Measurements from ENCODE around the gene NDUFB2. TPM values are rescaled to one million over a fixed set of nuclear protein-coding genes. Genes with fewer than 3 reads are reported as not detected.

The NDUFB2 gene
- total RNA-seq, 1 experiment from 2014 or later: 180 TPM

- Histone ChIP-seq H3K79me2 (ENCODE audit: low read depth) (peaks cover 5% of the 10 kb centered on the region; the same call in 1 of the 2 replicates), H3K36me3 (ENCODE audit: low read depth) (no peaks in the 10 kb centered on the region), H3K27ac (peak overlapping the region; percentile 26; the same call in 1 of the 2 replicates), H3K9me3 (ENCODE audit: insufficient read depth, low read depth) (no peaks in the 10 kb centered on the region), H2AFZ (peak overlapping the region; percentile 94), H4K20me1 (ENCODE audit: insufficient read depth) (no peaks in the 10 kb centered on the region), H3K4me3 (peak overlapping the region; percentile 79), H3K4me2 (peak overlapping the region; percentile 93), H3K9me2 (ENCODE audit: insufficient read depth) (no peaks in the 10 kb centered on the region), H3K4me1 (replicated peaks; ENCODE audit: insufficient read depth) (peaks cover 31% of the 10 kb centered on the region), H3F3A (ENCODE audit: insufficient read depth, low read depth) (peaks cover 4% of the 10 kb centered on the region; the same call in 1 of the 2 replicates), H3K27me3 (ENCODE audit: insufficient read depth, low read depth) (no peaks in the 10 kb centered on the region)
- intact Hi-C loops (cut with micrococcal nuclease; ENCODE audit: unreplicated experiment): loop anchor here (2.0 to 5.0 kb wide), 2 partner anchors 24 to 339 kb away; partner anchors contain the start of genes MRPS33 and NDUFB2
- DNase-seq: peak; percentile 56 to 77
- CTCF ChIA-PET: no interaction called here
- POLR2A ChIA-PET (ENCODE audit: unreplicated experiment): interaction anchor here (0.7 kb wide), 1 partner anchor 60 kb away, joined by 6 read pairs; no protein-coding TSS in a partner anchor
- TSS peak; percentile 34 for BruUV-seq (replicated peaks)
- no peak for TF ChIP-seq EZH2 (IDR thresholded peaks at IDR 0.05; ENCODE audit: low read depth)
- TF ChIP-seq CTCF (conservative IDR thresholded peaks at IDR 0.05): no peak; the same call in 1 of the 2 replicates
Measured at GRCh38 chr7:140673063-140673773, 23.3 kb upstream of the NDUFB2 start.

GRCh38 chr7:140673774-140674155, 22.7 kb upstream of the NDUFB2 start:
- BruUV-seq (replicated peaks): no TSS peak
- no peaks in the 10 kb centered on the region for H3K9me2 ChIP-seq (ENCODE audit: insufficient read depth)
- no peak for DNase-seq
- ChIA-PET CTCF (interaction anchor here (0.6 kb wide), 1 partner anchor 496 kb away, joined by 6 read pairs; no protein-coding TSS in a partner anchor), POLR2A (ENCODE audit: unreplicated experiment) (interaction anchor here (0.6 to 0.7 kb wide), 2 partner anchors 60 to 338 kb away, joined by 6 read pairs; no protein-coding TSS in a partner anchor)
- TF ChIP-seq EZH2 (IDR thresholded peaks at IDR 0.05; ENCODE audit: low read depth) (no peak), CTCF (conservative IDR thresholded peaks at IDR 0.05) (no peak; the same call in 1 of the 2 replicates)
- peaks cover 3% of the 10 kb centered on the region; the same call in 1 of the 2 replicates for H3F3A ChIP-seq (ENCODE audit: insufficient read depth, low read depth)
- H3K9me3 ChIP-seq (ENCODE audit: insufficient read depth, low read depth): no peaks in the 10 kb centered on the region
- peak overlapping the region; percentile 94 for H2AFZ ChIP-seq
- no peak overlapping the region for H3K27ac ChIP-seq
- intact Hi-C loops (cut with micrococcal nuclease; ENCODE audit: unreplicated experiment): loop anchor here (2.0 to 5.0 kb wide), 2 partner anchors 23 to 339 kb away; partner anchors contain the start of genes MRPS33 and NDUFB2
- H3K36me3 ChIP-seq (ENCODE audit: low read depth): no peaks in the 10 kb centered on the region
- H3K79me2 ChIP-seq (ENCODE audit: low read depth): peaks cover 5% of the 10 kb centered on the region; the same call in 1 of the 2 replicates
- peak overlapping the region; percentile 79 for H3K4me3 ChIP-seq
- H3K27me3 ChIP-seq (ENCODE audit: insufficient read depth, low read depth): no peaks in the 10 kb centered on the region
- H4K20me1 ChIP-seq (ENCODE audit: insufficient read depth): no peaks in the 10 kb centered on the region
- H3K4me1 ChIP-seq (replicated peaks; ENCODE audit: insufficient read depth): peaks cover 31% of the 10 kb centered on the region
- peak overlapping the region; percentile 93 for H3K4me2 ChIP-seq

GRCh38 chr7:140674356-140674800, 22.1 kb upstream of the NDUFB2 start:
- Histone ChIP-seq H3K27ac (no peak overlapping the region), H3K36me3 (ENCODE audit: low read depth) (no peaks in the 10 kb centered on the region), H4K20me1 (ENCODE audit: insufficient read depth) (no peaks in the 10 kb centered on the region), H3K4me2 (peak overlapping the region; percentile 93), H3K79me2 (ENCODE audit: low read depth) (peaks cover 5% of the 10 kb centered on the region; the same call in 1 of the 2 replicates), H3K9me3 (ENCODE audit: insufficient read depth, low read depth) (no peaks in the 10 kb centered on the region), H3K4me1 (replicated peaks; ENCODE audit: insufficient read depth) (peaks cover 31% of the 10 kb centered on the region), H3K9me2 (ENCODE audit: insufficient read depth) (no peaks in the 10 kb centered on the region), H3K27me3 (ENCODE audit: insufficient read depth, low read depth) (no peaks in the 10 kb centered on the region), H2AFZ (no peak overlapping the region), H3K4me3 (0 out of 2 replicates have a peak overlapping the region, but pooled peaks have one; percentile 79), H3F3A (ENCODE audit: insufficient read depth, low read depth) (no peaks in the 10 kb centered on the region)
- ChIA-PET CTCF (interaction anchor here (0.6 kb wide), 1 partner anchor 497 kb away, joined by 6 read pairs; no protein-coding TSS in a partner anchor), POLR2A (ENCODE audit: unreplicated experiment) (interaction anchor here (0.6 kb wide), 2 partner anchors 191 to 339 kb away, joined by 3 to 6 read pairs; no protein-coding TSS in a partner anchor)
- no peak for TF ChIP-seq CTCF (conservative IDR thresholded peaks at IDR 0.05)
- no peak for TF ChIP-seq EZH2 (IDR thresholded peaks at IDR 0.05; ENCODE audit: low read depth)
- BruUV-seq (replicated peaks): no TSS peak
- peak in 1 of 2 experiments; percentile 41 for DNase-seq
- intact Hi-C loops (cut with micrococcal nuclease; ENCODE audit: unreplicated experiment): loop anchor here (5.0 kb wide), 1 partner anchor 338 kb away; the partner anchor contains the start of gene MRPS33

All from PC-9 (cell line).